ENCODE results near the gene SLC25A29.

GRCh38 chr14:100282766-100283419 is 23.4 kb downstream of the SLC25A29 start:
- TF ChIP-seq POLR2A (IDR thresholded peaks at IDR 0.05) (no peak), CTCF (IDR thresholded peaks at IDR 0.05) (no peak), EP300 (IDR thresholded peaks at IDR 0.05) (no peak)
